Retinal pigment epithelial cell (primary cell): Measurements from ENCODE around the gene HMOX2.

Source experiments
- DNase-seq: peaks from one replicate; pipeline ENCODE4 v3.0.0-alpha.2; 2010; ENCODE audit warnings: low read depth
- H3K4me3 ChIP-seq: 2 replicates; pipeline ENCODE4 v1.5.1; 2011; ENCODE audit warnings: mild to moderate bottlenecking, low read length, control low read depth, moderate library complexity
- TF ChIP-seq, protein P1 (sequence below): conservative IDR thresholded peaks from 2 replicates; pipeline ENCODE4 v1.5.1; 2011; ENCODE audit warnings: low read depth, low read length, control low read depth, inconsistent platforms

Gene HMOX2

GRCh38 chr16:4501071-4501478 lies 24.9 kb downstream of the HMOX2 start:
- no peak overlapping the region for H3K4me3 ChIP-seq
- DNase-seq = no peak
- TF ChIP-seq, protein P1, sequence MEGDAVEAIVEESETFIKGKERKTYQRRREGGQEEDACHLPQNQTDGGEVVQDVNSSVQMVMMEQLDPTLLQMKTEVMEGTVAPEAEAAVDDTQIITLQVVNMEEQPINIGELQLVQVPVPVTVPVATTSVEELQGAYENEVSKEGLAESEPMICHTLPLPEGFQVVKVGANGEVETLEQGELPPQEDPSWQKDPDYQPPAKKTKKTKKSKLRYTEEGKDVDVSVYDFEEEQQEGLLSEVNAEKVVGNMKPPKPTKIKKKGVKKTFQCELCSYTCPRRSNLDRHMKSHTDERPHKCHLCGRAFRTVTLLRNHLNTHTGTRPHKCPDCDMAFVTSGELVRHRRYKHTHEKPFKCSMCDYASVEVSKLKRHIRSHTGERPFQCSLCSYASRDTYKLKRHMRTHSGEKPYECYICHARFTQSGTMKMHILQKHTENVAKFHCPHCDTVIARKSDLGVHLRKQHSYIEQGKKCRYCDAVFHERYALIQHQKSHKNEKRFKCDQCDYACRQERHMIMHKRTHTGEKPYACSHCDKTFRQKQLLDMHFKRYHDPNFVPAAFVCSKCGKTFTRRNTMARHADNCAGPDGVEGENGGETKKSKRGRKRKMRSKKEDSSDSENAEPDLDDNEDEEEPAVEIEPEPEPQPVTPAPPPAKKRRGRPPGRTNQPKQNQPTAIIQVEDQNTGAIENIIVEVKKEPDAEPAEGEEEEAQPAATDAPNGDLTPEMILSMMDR = no peak

- TF ChIP-seq, protein P1 = no peak
- H3K4me3 ChIP-seq = no peak overlapping the region
- no peak for DNase-seq
These were observed 29.4 kb downstream of the HMOX2 start for GRCh38 chr16:4505356-4506147.

- H3K4me3 ChIP-seq = no peak overlapping the region
- TF ChIP-seq, protein P1 = peak; percentile 88
- no peak for DNase-seq
These were observed 30.3 kb downstream of the HMOX2 start for GRCh38 chr16:4506450-4506849.

DNA sequence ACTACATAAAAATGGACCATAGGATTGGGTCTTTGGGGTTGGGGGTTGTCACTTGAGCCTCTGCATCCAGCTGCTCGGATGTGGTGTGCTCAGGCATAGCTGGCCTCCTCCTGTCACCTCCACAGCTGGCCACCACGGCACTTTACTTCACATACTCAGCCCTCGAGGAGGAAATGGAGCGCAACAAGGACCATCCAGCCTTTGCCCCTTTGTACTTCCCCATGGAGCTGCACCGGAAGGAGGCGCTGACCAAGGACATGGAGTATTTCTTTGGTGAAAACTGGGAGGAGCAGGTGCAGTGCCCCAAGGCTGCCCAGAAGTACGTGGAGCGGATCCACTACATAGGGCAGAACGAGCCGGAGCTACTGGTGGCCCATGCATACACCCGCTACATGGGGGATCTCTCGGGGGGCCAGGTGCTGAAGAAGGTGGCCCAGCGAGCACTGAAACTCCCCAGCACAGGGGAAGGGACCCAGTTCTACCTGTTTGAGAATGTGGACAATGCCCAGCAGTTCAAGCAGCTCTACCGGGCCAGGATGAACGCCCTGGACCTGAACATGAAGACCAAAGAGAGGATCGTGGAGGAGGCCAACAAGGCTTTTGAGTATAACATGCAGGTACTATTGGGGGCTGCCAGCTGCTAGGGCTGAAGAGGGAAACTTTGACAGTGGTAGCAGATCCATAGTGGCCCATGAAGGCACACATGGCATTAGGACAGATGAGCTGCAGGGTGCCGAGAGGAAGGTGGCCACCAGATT lies 31.6 kb downstream of the HMOX2 start:
- no peak overlapping the region for H3K4me3 ChIP-seq
- no peak for DNase-seq
- TF ChIP-seq, protein P1 = no peak

DNA sequence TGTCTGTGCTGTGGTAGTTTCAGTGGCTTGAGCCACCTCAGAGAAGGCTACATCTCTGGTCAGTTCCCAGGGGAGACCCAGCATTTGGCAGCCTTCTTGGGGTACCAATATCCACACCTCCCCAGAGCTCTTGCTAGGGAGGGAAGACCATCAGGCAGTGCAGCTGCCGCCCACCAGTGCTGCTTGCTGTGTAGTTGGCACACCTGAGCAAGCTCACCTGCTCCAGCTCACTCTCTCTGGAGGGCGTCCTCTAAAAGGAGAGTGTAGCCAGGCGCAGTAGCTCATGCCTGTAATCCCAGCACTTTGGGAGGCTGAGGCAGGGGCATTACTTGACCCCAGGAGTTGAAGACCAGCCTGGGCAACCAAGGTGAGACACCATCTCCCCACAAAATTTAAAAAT lies 32.6 kb downstream of the HMOX2 start:
- DNase-seq = no peak
- TF ChIP-seq, protein P1 = no peak

DNA sequence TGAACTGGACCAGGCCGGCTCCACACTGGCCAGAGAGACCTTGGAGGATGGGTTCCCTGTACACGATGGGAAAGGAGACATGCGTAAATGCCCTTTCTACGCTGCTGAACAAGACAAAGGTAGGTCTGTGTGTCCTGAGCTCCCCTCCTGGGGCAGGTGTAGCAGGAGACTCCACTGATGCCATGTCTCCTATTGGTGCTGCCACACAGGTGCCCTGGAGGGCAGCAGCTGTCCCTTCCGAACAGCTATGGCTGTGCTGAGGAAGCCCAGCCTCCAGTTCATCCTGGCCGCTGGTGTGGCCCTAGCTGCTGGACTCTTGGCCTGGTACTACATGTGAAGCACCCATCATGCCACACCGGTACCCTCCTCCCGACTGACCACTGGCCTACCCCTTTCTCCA lies 33.2 kb downstream of the HMOX2 start:
- TF ChIP-seq, protein P1 = no peak
- H3K4me3 ChIP-seq = no peak overlapping the region
- no peak for DNase-seq

More for the DNA sequence above, 32.6 kb downstream of the HMOX2 start:
- no peak overlapping the region for H3K4me3 ChIP-seq
